Measurements from ENCODE around the gene RNU5D-1. TPM values are rescaled to one million over a fixed set of nuclear protein-coding genes. Genes with fewer than 3 reads are reported as not detected.

The RNU5D-1 gene
- not detected in 2 replicates for total RNA-seq

DNA sequence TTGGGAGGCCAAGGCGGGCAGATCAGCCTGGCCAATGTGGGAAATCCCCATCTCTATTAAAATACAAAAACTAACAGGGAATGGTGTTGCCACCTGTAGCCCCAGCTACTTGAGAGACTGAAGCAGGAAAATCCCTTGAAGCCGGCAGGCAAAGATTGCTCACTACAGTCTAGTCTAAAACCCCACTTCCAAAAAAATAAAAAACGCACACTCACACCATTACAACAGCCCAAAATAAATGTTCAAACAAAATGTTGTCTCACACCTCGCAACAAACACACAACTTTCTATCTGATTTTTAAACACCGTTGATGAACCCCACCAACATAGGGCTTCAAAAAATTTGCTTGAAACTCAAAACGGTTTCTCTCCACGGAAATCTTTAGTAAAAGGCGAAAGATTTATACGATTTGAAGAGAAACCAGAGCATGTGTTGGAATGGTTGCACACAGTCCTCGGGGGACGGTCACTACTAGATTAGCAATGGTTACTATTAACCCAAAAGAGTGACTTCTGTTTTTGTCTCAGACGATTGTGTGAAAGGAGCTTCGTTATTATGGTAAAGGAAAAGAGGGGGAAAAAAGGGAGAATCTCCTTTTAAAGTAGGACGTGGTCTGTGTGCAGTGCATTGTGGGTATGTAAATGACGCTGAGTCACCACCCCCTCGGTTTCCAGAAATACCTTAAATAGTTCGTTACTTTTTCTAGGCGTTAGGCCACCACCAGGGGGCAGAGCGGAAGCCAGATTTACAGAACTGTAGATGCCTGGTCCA lies at the start of gene RNU5D-1:
RNU5D-1 (minus strand) TSS at position 430 of the 772 bp plus-strand sequence.

DNA sequence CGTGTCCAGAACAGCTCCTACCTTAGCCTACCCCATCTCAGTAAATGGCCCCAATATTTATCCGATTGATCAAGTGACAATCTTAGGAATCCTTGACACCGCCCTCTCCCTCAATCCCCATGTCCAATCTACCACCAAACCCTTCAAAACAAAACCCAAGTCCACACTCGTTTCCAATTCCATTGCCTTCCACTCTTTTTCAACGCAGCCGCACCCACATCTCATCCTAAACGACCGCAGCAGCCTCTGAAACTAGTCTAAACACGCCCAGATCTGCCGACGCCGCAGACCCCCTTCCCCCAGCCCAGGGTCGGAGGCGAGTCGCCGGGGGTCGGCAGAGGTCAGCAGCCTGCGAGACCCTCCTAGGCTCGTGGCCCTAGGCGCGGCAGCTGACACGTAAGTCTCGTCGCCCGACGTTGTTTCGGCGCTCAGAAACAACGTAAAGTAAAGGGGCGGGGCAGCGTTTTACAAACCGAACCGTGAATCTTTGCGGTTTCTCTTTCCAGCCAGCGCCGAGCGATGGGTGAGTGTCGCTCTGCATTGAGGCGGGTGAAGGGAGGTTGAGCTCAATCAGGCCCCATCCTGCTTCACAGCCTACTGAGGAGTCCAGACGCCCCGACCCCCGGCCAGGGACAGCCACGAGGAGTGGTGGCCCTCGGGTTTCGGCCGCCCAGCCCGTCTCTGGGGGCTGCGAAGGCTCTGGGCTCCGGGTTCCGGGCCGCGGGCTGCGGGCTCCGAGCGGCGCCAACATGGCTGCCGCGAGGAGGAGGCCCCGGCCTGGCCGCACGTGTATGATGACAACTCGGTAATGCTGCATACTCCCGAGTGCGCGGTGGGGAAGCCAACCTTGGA lies 44.3 kb upstream of the RNU5D-1 start, which contains the start of gene RPS8:
RPS8 (plus strand) TSS at position 463 of the 852 bp plus-strand sequence; CDS start at position 520, 57 bp downstream.

DNA sequence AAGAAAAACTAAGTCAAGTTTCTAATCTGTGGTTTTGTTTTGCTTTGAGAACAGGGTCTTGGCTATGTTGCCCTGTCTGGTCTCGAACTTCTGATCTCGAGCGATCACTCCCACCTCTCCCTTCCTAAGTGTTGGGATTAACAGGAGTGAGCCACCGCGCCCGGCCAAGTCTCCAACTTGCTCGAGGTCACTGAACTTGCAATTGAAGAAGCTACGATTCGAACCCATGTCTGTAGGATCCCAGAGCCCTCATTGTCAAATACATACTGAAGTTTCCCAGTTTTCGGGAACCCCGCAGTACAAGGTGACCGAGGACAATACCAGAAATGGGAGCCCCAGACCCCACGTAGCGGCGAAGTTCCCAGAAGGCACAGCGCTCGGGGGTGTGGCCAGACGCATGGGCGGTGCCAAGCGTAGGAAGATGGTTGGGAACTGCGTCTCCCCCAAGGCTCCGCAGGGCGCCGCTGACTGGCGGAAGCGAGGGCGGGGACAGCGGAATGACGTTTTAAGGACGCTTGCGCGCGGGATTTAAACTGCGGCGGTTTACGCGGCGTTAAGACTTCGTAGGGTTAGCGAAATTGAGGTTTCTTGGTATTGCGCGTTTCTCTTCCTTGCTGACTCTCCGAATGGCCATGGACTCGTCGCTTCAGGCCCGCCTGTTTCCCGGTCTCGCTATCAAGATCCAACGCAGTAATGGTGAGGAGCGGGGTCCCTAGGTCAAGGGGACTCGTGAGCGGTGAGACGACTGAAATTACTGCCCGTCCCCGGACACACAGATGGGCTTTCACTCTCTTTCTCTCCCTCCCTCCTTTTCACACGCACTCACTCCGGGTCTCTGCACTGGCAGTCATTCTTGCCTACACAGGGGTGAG lies 8.6 kb upstream of the RNU5D-1 start, which contains the start of gene KIF2C:
KIF2C (plus strand) TSS at position 531 of the 872 bp plus-strand sequence; CDS start at position 627, 96 bp downstream.

Other genes starting within 250 kb of the RNU5D-1 start
- gene TMEM53, start 56.7 kb downstream of the RNU5D-1 start, total RNA-seq = 6.3 and 8.6 TPM in 2 replicates
- 1.3 and 5.0 TPM in 2 replicates for gene ARMH1, start 56.5 kb downstream of the RNU5D-1 start, total RNA-seq
- gene KIF2C, start 8.7 kb upstream of the RNU5D-1 start, total RNA-seq = 2.2 and 52.5 TPM in 2 replicates
- gene RPS8, start 44.4 kb upstream of the RNU5D-1 start, total RNA-seq = 1,101 and 2,066 TPM in 2 replicates
- 0.33 TPM in 1 of 2 replicates, not detected in the other for gene BEST4, start 57.0 kb upstream of the RNU5D-1 start, total RNA-seq
- 14.4 and 32.7 TPM in 2 replicates for gene PLK3, start 69.2 kb upstream of the RNU5D-1 start, total RNA-seq
- not detected in 2 replicates for gene DYNLT4, start 76.2 kb upstream of the RNU5D-1 start, total RNA-seq
- 3.9 and 10.1 TPM in 2 replicates for gene BTBD19, start 77.4 kb upstream of the RNU5D-1 start, total RNA-seq
- 0.33 and 0.73 TPM in 2 replicates for gene PTCH2, start 112.1 kb upstream of the RNU5D-1 start, total RNA-seq

All from smooth muscle cell of trachea (primary cell).